NCI-H748 (cell line): ENCODE data around the gene EPS15.
"Not testable (repeated sequence)": the region's sequence is repeated elsewhere in the genome, so short reads cannot be mapped to it uniquely, and the experiment has no call there.

Source experiments
- DNase-seq: peaks from one replicate; lab custom pipeline; 2025; ENCODE audit not compliant: unreplicated experiment; lab: John Stamatoyannopoulos, UW

Gene EPS15

GRCh38 chr1:51386259-51386658 is 132.8 kb downstream of the EPS15 start:
- not testable (repeated sequence) for DNase-seq

- DNase-seq = no peak
Observed at GRCh38 chr1:51385776-51386175, 133.3 kb downstream of the EPS15 start.

GRCh38 chr1:51381964-51382363 is 137.1 kb downstream of the EPS15 start:
- no peak for DNase-seq

GRCh38 chr1:51380936-51381335 is 138.1 kb downstream of the EPS15 start:
- DNase-seq = no peak

GRCh38 chr1:51378871-51379270 is 140.2 kb downstream of the EPS15 start:
- no peak for DNase-seq

GRCh38 chr1:51373898-51374297 is 145.2 kb downstream of the EPS15 start:
- no peak for DNase-seq

GRCh38 chr1:51372561-51372960 is 146.5 kb downstream of the EPS15 start:
- DNase-seq = no peak

- no peak for DNase-seq
Observed at GRCh38 chr1:51369171-51369570, 149.9 kb downstream of the EPS15 start.

- DNase-seq = no peak
Observed at GRCh38 chr1:51365774-51366173, 153.3 kb downstream of the EPS15 start.

GRCh38 chr1:51359879-51360278 is 159.2 kb downstream of the EPS15 start:
- no peak for DNase-seq

GRCh38 chr1:51355382-51355781 is 163.7 kb downstream of the EPS15 start:
- no peak for DNase-seq

- DNase-seq = no peak
Observed at GRCh38 chr1:51354416-51354815, 164.7 kb downstream of the EPS15 start.

GRCh38 chr1:51351907-51352306 is 167.2 kb downstream of the EPS15 start:
- DNase-seq = no peak

GRCh38 chr1:51349862-51350261 is 169.2 kb downstream of the EPS15 start:
- DNase-seq = no peak

GRCh38 chr1:51348147-51348527 is 170.9 kb downstream of the EPS15 start:
- no peak for DNase-seq

- no peak for DNase-seq
Observed at GRCh38 chr1:51347398-51348146, 171.5 kb downstream of the EPS15 start.

GRCh38 chr1:51346086-51346942 is 172.8 kb downstream of the EPS15 start:
- no peak for DNase-seq

GRCh38 chr1:51345300-51345687 is 173.8 kb downstream of the EPS15 start:
- no peak for DNase-seq

GRCh38 chr1:51344602-51345299 is 174.3 kb downstream of the EPS15 start:
- peak; percentile 61 for DNase-seq

GRCh38 chr1:51344276-51344601 is 174.8 kb downstream of the EPS15 start:
- no peak for DNase-seq

GRCh38 chr1:51343624-51344023 is 175.4 kb downstream of the EPS15 start:
- no peak for DNase-seq
